HepG2 (cell line): ENCODE results near the gene IKZF2. TPM values are rescaled to one million over a fixed set of nuclear protein-coding genes. Genes with fewer than 3 reads are reported as not detected.
A peak's percentile ranks its signal among the peaks of the same experiment; 100 is the strongest.

Source experiments
- ATAC-seq: fragments of 200-7000 bp; cut with Tn5 transposase; 3 replicates; pipeline ENCODE4 v1.9.1; 2020; ENCODE audit warnings: mild to moderate bottlenecking, moderate library complexity
- BruUV-seq: library from RNA; stranded (reverse); fragments of 400-500 nt; replicated peaks from 2 replicates; lab custom pipeline; 2021; lab: Mats Ljungman, UMichigan
- CTCF ChIA-PET: fragments of 300-600 bp; formaldehyde crosslinking; extraction: SDS; loops from one replicate; lab custom pipeline; 2021; ENCODE audit warnings: low total read pairs, inconsistent platforms, low intra/inter-chr PET ratio; lab: Yijun Ruan, JAX
- POLR2A ChIA-PET: fragments of 350-600 bp; sonication (Branson Sonifier 250); formaldehyde crosslinking; loops from one replicate; lab custom pipeline; 2020; ENCODE audit warnings: antibody characterized with exemption, inconsistent platforms; lab: Yijun Ruan, JAX
- DNase-seq: peaks from one replicate; pipeline ENCODE4 v3.0.0-alpha.2; 2015; ENCODE audit warnings: low spot score
- FAIRE-seq: peaks from 3 replicates; lab custom pipeline; 2011; peaks lifted over from hg19 to GRCh38; lab: Jason Lieb, UNC
- H2AFZ ChIP-seq: one replicate; pipeline ENCODE4 v1.6.1; 2011; ENCODE audit warnings: low read length, inconsistent platforms
- H3K27ac ChIP-seq: fragments of 300-600 bp; 3 replicates; pipeline ENCODE4 v1.8.0; 2011; ENCODE audit warnings: mixed run types, mild to moderate bottlenecking, mixed read lengths, low read length, inconsistent platforms; ENCODE audit not compliant: insufficient read depth; ENCODE audit errors: extremely low read length
- H3K27me3 ChIP-seq, 2 experiments: fragments of 200-600 bp in 1 of 2; 2 replicates in 1 of 2; 3 replicates in 1 of 2; pipeline versions ENCODE4 v1.6.0 to v1.8.0; 2011; ENCODE audit warnings: low read length in 2 of 2, mild to moderate bottlenecking in 2 of 2, moderate library complexity in 2 of 2, inconsistent platforms in 1 of 2; ENCODE audit not compliant: insufficient read depth in 2 of 2, control insufficient read depth in 1 of 2
- H3K36me3 ChIP-seq, 2 experiments: fragments of 200-600 bp in 1 of 2; replicated peaks in 1 of 2; 2 replicates in 1 of 2; 3 replicates in 1 of 2; pipeline versions ENCODE4 v1.5.1 to v1.8.0; 2011; ENCODE audit warnings: low read length in 2 of 2, inconsistent platforms in 1 of 2; ENCODE audit not compliant: insufficient read depth in 2 of 2, control insufficient read depth in 1 of 2
- H3K4me1 ChIP-seq: 2 replicates; pipeline ENCODE4 v1.5.1; 2012; ENCODE audit warnings: low read length, inconsistent platforms; ENCODE audit not compliant: insufficient read depth
- H3K4me2 ChIP-seq: 2 replicates; pipeline ENCODE4 v1.6.0; 2011; ENCODE audit warnings: low read depth, low read length, inconsistent platforms
- H3K4me3 ChIP-seq, 3 experiments: fragments of 200-600 bp in 1 of 3; sonication (generic), shearing (Covaris generic) in 1 of 3; replicated peaks in 1 of 3; 2 replicates each; pipeline ENCODE4 v1.5.1; 2011 to 2016; ENCODE audit warnings: low read length in 3 of 3, inconsistent platforms in 2 of 3, low read depth in 2 of 3, mild to moderate bottlenecking in 2 of 3, control low read depth in 1 of 3, mixed read lengths in 1 of 3; ENCODE audit not compliant: insufficient read depth in 1 of 3
- H3K79me2 ChIP-seq: one replicate; pipeline ENCODE4 v1.6.1; 2011; ENCODE audit warnings: low read length, inconsistent platforms; ENCODE audit not compliant: insufficient read depth
- H3K9ac ChIP-seq: 2 replicates; pipeline ENCODE4 v1.6.0; 2011; ENCODE audit warnings: mild to moderate bottlenecking, low read depth, low read length, inconsistent platforms; ENCODE audit not compliant: insufficient read depth
- H3K9me3 ChIP-seq: 2 replicates; pipeline ENCODE4 v1.5.1; 2012; ENCODE audit warnings: mild to moderate bottlenecking, low read length
- H4K20me1 ChIP-seq: 2 replicates; pipeline ENCODE4 v1.6.0; 2011; ENCODE audit warnings: inconsistent platforms, mild to moderate bottlenecking, low read length, moderate library complexity; ENCODE audit not compliant: insufficient read depth
- ATF5 ChIP-seq: sonication (generic); formaldehyde crosslinking; IDR thresholded peaks from 2 replicates; pipeline ENCODE4 v1.4.0; 2020; ENCODE audit warnings: mild to moderate bottlenecking, low read depth, missing genetic modification reagents
- CHD2 ChIP-seq: IDR thresholded peaks from 2 replicates; pipeline ENCODE4 v1.6.1; 2011; ENCODE audit warnings: low read depth, low read length, improper control_type of control experiment
- DDIT3 ChIP-seq: sonication (generic); formaldehyde crosslinking; IDR thresholded peaks from 2 replicates; pipeline ENCODE4 v1.4.0; 2020; ENCODE audit warnings: mild to moderate bottlenecking, missing genetic modification reagents
- NFAT5 ChIP-seq: sonication (generic); formaldehyde crosslinking; IDR thresholded peaks from 2 replicates; pipeline ENCODE4 v1.4.0; 2020; ENCODE audit warnings: missing genetic modification reagents
- RFX1 ChIP-seq: fragments of 450-650 bp; IDR thresholded peaks from 2 replicates; pipeline ENCODE4 v1.6.1; 2017
- THAP7 ChIP-seq: sonication (generic); formaldehyde crosslinking; IDR thresholded peaks from 2 replicates; pipeline ENCODE4 v1.8.1; 2023; ENCODE audit warnings: mild to moderate bottlenecking, missing genetic modification reagents
- ZFX ChIP-seq: sonication (generic); formaldehyde crosslinking; IDR thresholded peaks from 2 replicates; pipeline ENCODE4 v1.4.0; 2020; ENCODE audit warnings: mild to moderate bottlenecking, low read depth, missing genetic modification reagents, moderate library complexity
- ZNF382 ChIP-seq: sonication (generic); formaldehyde crosslinking; IDR thresholded peaks from 2 replicates; pipeline ENCODE4 v1.5.0; 2020; ENCODE audit warnings: missing genetic modification reagents, mild to moderate bottlenecking, borderline replicate concordance
- ZNF577 ChIP-seq: sonication (generic); formaldehyde crosslinking; IDR thresholded peaks from 2 replicates; pipeline ENCODE4 v1.4.0; 2020; ENCODE audit warnings: mild to moderate bottlenecking, low read depth, missing genetic modification reagents, borderline replicate concordance
- WGBS: methylation state at CpG from one replicate; pipeline ENCODE4 v1.1.6; 2017; ENCODE audit warnings: low lambda C conversion rate; 5-methylcytosine and 5-hydroxymethylcytosine counted together
- in situ Hi-C: cut with HindIII; loops from 2 replicates; pipeline ENCODE4 v1.10.0; 2017; ENCODE audit warnings: low pct_unique_long_range_greater_than_20kb; ENCODE audit not compliant: extremely low pct_ligation_motif_present
- intact Hi-C: fragments of 100-400 bp; cut with micrococcal nuclease; formaldehyde crosslinking; loops from one replicate; pipeline ENCODE4 v1.10.0; 2022; ENCODE audit not compliant: unreplicated experiment
- polyA plus RNA-seq, 8 experiments: library from polyadenylated mRNA; depleted of rRNA in 3 of 8; stranded (reverse) in 7 of 8; unstranded in 1 of 8; fragments of >200 nt; fragmentation: Illumina TruSeq in 4 of 8; extraction: Trizol in 4 of 8; gene quantifications; 2 replicates each; pipeline versions ENCODE4 v1.2.1 to v1.2.3, GENCODE V29; 2011 to 2016; ENCODE audit warnings: low read depth in 4 of 8, missing spikeins in 1 of 8, mixed read lengths in 1 of 8; ENCODE audit not compliant: insufficient read depth in 1 of 8
- total RNA-seq, 5 experiments: library from RNA; depleted of rRNA; stranded (reverse); fragments of >200 nt; fragmentation: Illumina TruSeq; extraction: Trizol; gene quantifications; 2 replicates each; pipeline ENCODE4 v1.2.3, GENCODE V29; 2016; ENCODE audit warnings: low read depth in 1 of 5

IKZF2 gene
- total and polyA plus RNA-seq, 2 of the 13 experiments (the other 11 are each of a cell fraction or from before 2014, with no cell fraction given): 0.18 to 0.86 TPM

GRCh38 chr2:212979046-212979612, 172.3 kb downstream of the IKZF2 start:
- ChIA-PET CTCF (no interaction called here), POLR2A (no interaction called here)
- H3K4me2 ChIP-seq: no peak overlapping the region
- H3K79me2 ChIP-seq: no peaks in the 10 kb centered on the region
- no peak overlapping the region for H3K4me3 ChIP-seq
- no peaks in the 10 kb centered on the region for H3K9me3 ChIP-seq
- WGBS: 0% methylated on average over 2 of the region's 2 CpGs
- no peak overlapping the region for H3K27ac ChIP-seq
- ATAC-seq (no peak), DNase-seq (no peak), FAIRE-seq (peak; percentile 54)
- H3K9ac ChIP-seq: no peak overlapping the region
- no peak for TF ChIP-seq ZNF382
- no peak for TF ChIP-seq RFX1
- no peak for TF ChIP-seq ZFX (CRISPR knock-in tag)
- no peaks in the 10 kb centered on the region for H3K4me1 ChIP-seq
- in situ Hi-C loops: no loop called here
- no peaks in the 10 kb centered on the region for H3K27me3 ChIP-seq
- no peaks in the 10 kb centered on the region for H4K20me1 ChIP-seq
- intact Hi-C loops: no loop called here
- no TSS peak for BruUV-seq
- H3K36me3 ChIP-seq: no peaks in the 10 kb centered on the region
- H2AFZ ChIP-seq: no peak overlapping the region

- no peak overlapping the region for H3K9ac ChIP-seq
- intact Hi-C loops: no loop called here
- no TSS peak for BruUV-seq
- WGBS: 0% methylated on average over 2 of the region's 2 CpGs
- no peaks in the 10 kb centered on the region for H4K20me1 ChIP-seq
- no peaks in the 10 kb centered on the region for H3K79me2 ChIP-seq
- no peak overlapping the region for H3K4me2 ChIP-seq
- no peaks in the 10 kb centered on the region for H3K4me1 ChIP-seq
- no peaks in the 10 kb centered on the region for H3K27me3 ChIP-seq
- no peaks in the 10 kb centered on the region for H3K9me3 ChIP-seq
- H3K4me3 ChIP-seq: no peak overlapping the region
- CTCF ChIA-PET: no interaction called here
- no peak overlapping the region for H2AFZ ChIP-seq
- ATAC-seq (no peak), FAIRE-seq (no peak), DNase-seq (no peak)
- no peaks in the 10 kb centered on the region for H3K36me3 ChIP-seq
- in situ Hi-C loops: no loop called here
- POLR2A ChIA-PET: no interaction called here
- H3K27ac ChIP-seq: no peak overlapping the region
- TF ChIP-seq THAP7 (CRISPR knock-in tag) (no peak), NFAT5 (no peak), ATF5 (CRISPR knock-in tag) (no peak), ZNF577 (CRISPR knock-in tag) (no peak), DDIT3 (CRISPR knock-in tag) (no peak), CHD2 (no peak)
Measured at GRCh38 chr2:212977152-212977551, 174.3 kb downstream of the IKZF2 start.
